CD4-positive, CD25-positive, alpha-beta regulatory T cell (primary cell): Measurements from ENCODE around the gene DAGLB. TPM values are rescaled to one million over a fixed set of nuclear protein-coding genes. Genes with fewer than 3 reads are reported as not detected.

Experiments used
- ATAC-seq, 2 donors: fragments of 150-1000 bp; cut with Tn5 transposase; one replicate each; pipeline ENCODE4 v1.10.0; 2021; ENCODE audit warnings: low read depth in 2 of 2, moderate number of reproducible peaks in 2 of 2, moderate library complexity in 1 of 2
- DNase-seq, 3 donors: peaks; one replicate each; pipeline versions ENCODE4 v3.0.0 to v3.0.0-alpha.2; 2012 to 2022; ENCODE audit warnings: mixed read lengths in 1 of 3
- H3K27ac ChIP-seq: one replicate; pipeline ENCODE4 v1.7.0; 2013; ENCODE audit warnings: mild to moderate bottlenecking, low read length; ENCODE audit not compliant: insufficient read depth, poor library complexity, severe bottlenecking
- H3K27me3 ChIP-seq: one replicate; pipeline ENCODE4 v1.7.0; 2013; ENCODE audit warnings: low read length; ENCODE audit not compliant: control insufficient read depth, insufficient read depth
- H3K36me3 ChIP-seq: one replicate; pipeline ENCODE4 v1.7.0; 2013; ENCODE audit warnings: mild to moderate bottlenecking, low read length, moderate library complexity; ENCODE audit not compliant: control insufficient read depth, insufficient read depth
- H3K4me1 ChIP-seq: 2 replicates; pipeline ENCODE4 v1.7.0; 2013; ENCODE audit warnings: mild to moderate bottlenecking, low read length; ENCODE audit not compliant: insufficient read depth, control insufficient read depth, poor library complexity, severe bottlenecking
- H3K4me3 ChIP-seq: one replicate; pipeline ENCODE4 v1.7.0; 2013; ENCODE audit warnings: low read depth, mild to moderate bottlenecking, low read length, moderate library complexity
- H3K9me3 ChIP-seq, 2 experiments: 1 replicate in 1 of 2; 2 replicates in 1 of 2; pipeline ENCODE4 v1.7.0; 2013; ENCODE audit warnings: low read length in 2 of 2, mild to moderate bottlenecking in 1 of 2, moderate library complexity in 1 of 2; ENCODE audit not compliant: control insufficient read depth in 2 of 2
- H3K27ac Mint-ChIP-seq, 3 donors: one replicate each; pipeline ENCODE4 v1.8.0; 2020 to 2022; ENCODE audit warnings: mild to moderate bottlenecking in 3 of 3, mixed read lengths in 3 of 3, moderate library complexity in 2 of 3
- H3K27me3 Mint-ChIP-seq: one replicate; pipeline ENCODE4 v1.8.0; 2022; ENCODE audit warnings: mild to moderate bottlenecking, mixed read lengths
- H3K36me3 Mint-ChIP-seq: one replicate; pipeline ENCODE4 v1.8.0; 2020; ENCODE audit warnings: mixed read lengths
- H3K4me1 Mint-ChIP-seq, 4 donors: one replicate each; pipeline ENCODE4 v1.8.0; 2020 to 2022; ENCODE audit warnings: mixed read lengths in 4 of 4, mild to moderate bottlenecking in 1 of 4
- H3K4me3 Mint-ChIP-seq, 4 donors: one replicate each; pipeline ENCODE4 v1.8.0; 2020 to 2022; ENCODE audit warnings: mild to moderate bottlenecking in 4 of 4, mixed read lengths in 4 of 4, moderate library complexity in 3 of 4
- H3K9me3 Mint-ChIP-seq, 7 donors: one replicate each; pipeline ENCODE4 v1.8.0; 2020 to 2022; ENCODE audit warnings: mixed read lengths in 7 of 7, mild to moderate bottlenecking in 3 of 7, moderate library complexity in 2 of 7
- polyA plus RNA-seq, 4 donors: library from polyadenylated mRNA; unstranded; fragments of 300-500 nt; fragmentation: Illumina TruSeq; gene quantifications; one replicate each; pipeline ENCODE4 v1.2.3, GENCODE V29; 2021
- total RNA-seq: library from RNA; stranded (reverse); gene quantifications from one replicate; pipeline ENCODE4 v1.2.3, GENCODE V29; 2022

Gene DAGLB
- total and polyA plus RNA-seq, 5 donors from 2014 or later, result 5.9 to 33.2 (median 12.0) TPM

DNA sequence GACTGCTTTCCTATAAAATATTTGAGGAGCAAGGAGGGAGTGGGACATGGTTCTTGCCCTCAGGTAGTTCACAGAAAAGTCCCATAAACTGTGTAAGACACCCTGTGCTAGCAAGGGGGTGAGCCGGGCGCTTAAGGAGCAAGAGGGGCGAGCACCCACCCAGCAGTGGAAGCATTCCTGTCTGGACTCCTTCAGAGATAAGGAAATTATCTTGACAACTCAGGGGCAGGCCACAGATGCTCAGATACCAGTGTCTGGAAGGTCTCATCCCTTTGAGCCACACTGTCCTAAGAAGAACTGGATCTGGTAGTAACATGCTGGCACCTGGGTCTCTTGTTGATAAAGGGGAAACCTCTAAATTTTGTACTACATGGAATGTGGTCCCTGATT lies 54.1 kb downstream of the DAGLB start:
- DNase-seq, result no peak
- Mint-ChIP-seq H3K27me3 (no peaks in the 10 kb centered on the region), H3K27ac (peak overlapping the region; percentile 66 to 88 (median 81)), H3K4me3 (peak overlapping the region in 1 of 4 donors; percentile 36), H3K9me3 (no peaks in the 10 kb centered on the region), H3K36me3 (peaks cover 37% of the 10 kb centered on the region), H3K4me1 (peaks cover 21 to 62% (median 46%) of the 10 kb centered on the region in 4 donors)
- H3K4me3 ChIP-seq, result no peak overlapping the region
- peaks cover 57% of the 10 kb centered on the region for H3K36me3 ChIP-seq
- ATAC-seq, result no peak
- H3K27me3 ChIP-seq, result no peaks in the 10 kb centered on the region
- no peak overlapping the region for H3K27ac ChIP-seq
- H3K4me1 ChIP-seq, result peaks cover 6% of the 10 kb centered on the region
- no peaks in the 10 kb centered on the region for H3K9me3 ChIP-seq

DNA sequence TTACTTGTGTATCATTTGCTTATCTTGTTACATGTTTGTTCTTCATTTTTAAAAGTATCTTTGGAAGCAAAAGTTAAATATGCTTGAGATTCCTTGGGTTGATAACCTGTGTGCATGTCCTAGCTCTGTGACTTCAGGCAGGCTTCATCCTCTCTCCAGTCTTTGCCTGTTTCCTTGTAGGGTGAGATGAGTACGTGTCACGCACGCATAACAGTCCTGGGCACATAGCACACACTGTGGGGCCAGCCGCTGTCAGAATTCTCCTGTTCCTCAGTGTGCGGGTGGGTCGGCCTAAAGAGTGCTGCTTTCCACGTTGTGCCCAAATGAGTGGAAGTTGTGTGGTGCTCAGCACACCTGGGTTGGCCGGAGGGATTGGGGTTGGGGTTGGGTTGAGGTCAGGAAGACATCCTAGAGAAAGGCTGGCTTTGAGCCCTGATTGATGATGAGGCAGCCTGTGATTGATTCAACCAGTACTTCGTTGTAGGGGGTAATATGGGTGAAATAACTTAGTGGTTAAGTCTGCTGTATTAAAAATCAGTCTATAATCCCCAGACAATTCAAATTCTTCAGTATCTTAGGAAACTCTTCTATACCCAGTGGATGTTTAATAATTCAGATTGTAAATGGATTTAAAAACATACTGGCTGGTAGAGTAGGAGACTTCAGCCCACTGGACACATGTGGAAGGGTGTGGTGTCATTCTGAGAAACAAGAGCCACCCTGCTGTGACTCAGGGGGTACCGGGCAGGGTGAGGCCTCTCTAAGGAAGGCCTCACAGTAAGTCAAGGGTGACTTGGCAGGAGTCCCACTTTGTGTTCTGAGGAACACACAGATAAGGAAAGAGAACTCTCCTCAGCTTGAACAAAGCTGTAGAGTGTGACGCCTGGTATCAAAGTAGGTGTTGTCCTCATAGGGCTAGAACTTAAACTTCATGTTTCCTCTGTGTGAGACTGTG lies 54.8 kb downstream of the DAGLB start:
- peak in 1 of 3 donors; percentile 39 for DNase-seq
- H3K36me3 ChIP-seq, result peaks cover 57% of the 10 kb centered on the region
- peak overlapping the region; percentile 66 to 88 (median 81) for H3K27ac Mint-ChIP-seq
- no peaks in the 10 kb centered on the region for H3K9me3 ChIP-seq
- peak; percentile 58 to 63 for ATAC-seq
- H3K9me3 Mint-ChIP-seq, result no peaks in the 10 kb centered on the region
- H3K27me3 Mint-ChIP-seq, result no peaks in the 10 kb centered on the region
- peaks cover 14 to 58% (median 42%) of the 10 kb centered on the region in 4 donors for H3K4me1 Mint-ChIP-seq
- H3K27ac ChIP-seq, result no peak overlapping the region
- peaks cover 41% of the 10 kb centered on the region for H3K36me3 Mint-ChIP-seq
- H3K4me3 ChIP-seq, result no peak overlapping the region
- H3K4me3 Mint-ChIP-seq, result peak overlapping the region in 2 of 4 donors; percentile 9 to 36
- H3K27me3 ChIP-seq, result no peaks in the 10 kb centered on the region
- peaks cover 6% of the 10 kb centered on the region for H3K4me1 ChIP-seq

DNA sequence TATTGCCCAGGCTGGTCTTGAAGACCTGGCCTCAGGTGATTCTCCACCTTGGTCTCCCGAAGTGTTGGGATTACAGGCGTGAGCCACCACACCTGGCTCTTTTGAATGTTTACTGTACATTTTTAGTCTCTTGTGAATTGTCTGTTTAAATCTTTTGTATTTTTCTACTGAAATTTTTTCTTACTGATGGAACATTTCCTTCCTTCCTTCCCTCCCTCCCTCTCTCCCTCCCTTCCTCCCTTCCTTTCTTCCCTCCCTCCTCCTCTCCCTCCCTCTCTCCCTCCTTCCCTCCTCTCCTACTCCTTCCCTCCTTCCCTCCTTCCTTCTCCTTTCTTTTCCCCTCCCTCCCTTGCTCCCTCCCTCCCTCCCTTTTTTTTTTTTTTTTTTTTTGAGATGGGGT lies 58.0 kb downstream of the DAGLB start:
- H3K9me3 ChIP-seq, result no peaks in the 10 kb centered on the region
- Mint-ChIP-seq H3K4me1 (peaks cover 22 to 61% (median 49%) of the 10 kb centered on the region in 4 donors), H3K36me3 (peaks cover 40% of the 10 kb centered on the region), H3K27me3 (peaks cover 4% of the 10 kb centered on the region), H3K9me3 (no peaks in the 10 kb centered on the region), H3K27ac (peak overlapping the region in 1 of 3 donors; percentile 32), H3K4me3 (no peak overlapping the region)
- H3K27ac ChIP-seq, result no peak overlapping the region
- H3K4me1 ChIP-seq, result peaks cover 23% of the 10 kb centered on the region
- H3K36me3 ChIP-seq, result peaks cover 61% of the 10 kb centered on the region
- H3K4me3 ChIP-seq, result no peak overlapping the region
- no peak for DNase-seq
- H3K27me3 ChIP-seq, result no peaks in the 10 kb centered on the region
- no peak for ATAC-seq

DNA sequence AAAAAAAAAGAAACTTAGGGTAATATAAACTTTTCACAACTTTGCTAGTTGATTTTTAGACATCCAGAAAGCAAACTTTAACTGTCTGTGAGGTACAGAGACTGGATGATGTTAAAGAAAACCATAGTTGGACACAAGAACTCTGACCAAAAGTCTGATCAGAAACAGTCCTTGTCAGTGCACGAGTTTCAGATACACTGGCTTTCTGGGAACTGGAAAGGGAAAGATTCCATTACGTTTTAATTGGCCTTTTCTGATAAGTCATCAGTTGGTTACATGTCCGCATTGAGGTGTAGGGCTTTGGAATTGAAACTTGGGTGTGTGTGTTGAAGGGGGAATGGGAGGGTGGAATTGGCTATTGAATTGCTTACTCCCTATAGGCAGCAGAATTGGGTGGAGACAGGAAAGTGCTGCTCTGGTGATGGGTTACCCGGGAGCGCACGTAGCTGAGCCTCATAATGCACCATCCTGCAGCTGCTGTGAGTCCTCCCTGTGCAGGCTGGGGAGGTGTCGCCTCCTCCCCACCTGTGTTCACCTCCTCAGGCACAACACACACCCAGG lies 59.9 kb downstream of the DAGLB start:
- no peak overlapping the region for H3K27ac ChIP-seq
- ATAC-seq (no peak), DNase-seq (no peak)
- peak overlapping the region in 1 of 3 donors; percentile 92 for H3K27ac Mint-ChIP-seq
- H3K27me3 Mint-ChIP-seq, result peaks cover 4% of the 10 kb centered on the region
- no peak overlapping the region for H3K4me3 Mint-ChIP-seq
- peaks cover 26% of the 10 kb centered on the region for H3K36me3 Mint-ChIP-seq
- H3K4me1 Mint-ChIP-seq, result peaks cover 31 to 57% (median 47%) of the 10 kb centered on the region in 4 donors
- peaks cover 34% of the 10 kb centered on the region for H3K4me1 ChIP-seq
- H3K9me3 ChIP-seq, result no peaks in the 10 kb centered on the region
- H3K36me3 ChIP-seq, result peaks cover 45% of the 10 kb centered on the region
- no peaks in the 10 kb centered on the region for H3K9me3 Mint-ChIP-seq
- H3K27me3 ChIP-seq, result no peaks in the 10 kb centered on the region
- no peak overlapping the region for H3K4me3 ChIP-seq

GRCh38 chr7:6386779-6387178 lies 61.0 kb downstream of the DAGLB start:
- Mint-ChIP-seq H3K36me3 (peaks cover 19% of the 10 kb centered on the region), H3K27ac (peak overlapping the region; percentile 67 to 92 (median 79)), H3K9me3 (no peaks in the 10 kb centered on the region), H3K4me1 (peaks cover 34 to 59% (median 48%) of the 10 kb centered on the region in 4 donors), H3K4me3 (peak overlapping the region in 3 of 4 donors; percentile 25 to 29 (median 28)), H3K27me3 (peaks cover 4% of the 10 kb centered on the region)
- Histone ChIP-seq H3K36me3 (peaks cover 35% of the 10 kb centered on the region), H3K27ac (peak overlapping the region; percentile 55), H3K9me3 (no peaks in the 10 kb centered on the region), H3K4me1 (peaks cover 40% of the 10 kb centered on the region), H3K4me3 (no peak overlapping the region), H3K27me3 (no peaks in the 10 kb centered on the region)
- DNase-seq (peak in 1 of 3 donors; percentile 46), ATAC-seq (peak; percentile 53 to 57)

- Mint-ChIP-seq H3K27me3 (peaks cover 4% of the 10 kb centered on the region), H3K27ac (peak overlapping the region; percentile 78 to 92 (median 79)), H3K4me1 (peaks cover 36 to 62% (median 51%) of the 10 kb centered on the region in 4 donors), H3K4me3 (peak overlapping the region in 3 of 4 donors; percentile 6 to 80 (median 50)), H3K9me3 (no peaks in the 10 kb centered on the region), H3K36me3 (peaks cover 17% of the 10 kb centered on the region)
- Histone ChIP-seq H3K4me3 (peak overlapping the region; percentile 16), H3K36me3 (peaks cover 27% of the 10 kb centered on the region), H3K27me3 (no peaks in the 10 kb centered on the region), H3K4me1 (peaks cover 43% of the 10 kb centered on the region), H3K9me3 (no peaks in the 10 kb centered on the region), H3K27ac (peak overlapping the region; percentile 55)
- DNase-seq (no peak), ATAC-seq (no peak)
Measured at GRCh38 chr7:6385909-6386560, 61.7 kb downstream of the DAGLB start.

- H3K4me3 Mint-ChIP-seq, result peak overlapping the region in 3 of 4 donors; percentile 8 to 17 (median 14)
- H3K27me3 Mint-ChIP-seq, result peaks cover 4% of the 10 kb centered on the region
- H3K4me1 Mint-ChIP-seq, result peaks cover 40 to 67% (median 57%) of the 10 kb centered on the region in 4 donors
- peak overlapping the region; percentile 78 to 92 (median 79) for H3K27ac Mint-ChIP-seq
- DNase-seq (no peak), ATAC-seq (no peak)
- no peaks in the 10 kb centered on the region for H3K9me3 Mint-ChIP-seq
- H3K4me1 ChIP-seq, result peaks cover 44% of the 10 kb centered on the region
- no peaks in the 10 kb centered on the region for H3K9me3 ChIP-seq
- H3K4me3 ChIP-seq, result peak overlapping the region; percentile 16
- H3K36me3 Mint-ChIP-seq, result peaks cover 17% of the 10 kb centered on the region
- H3K27ac ChIP-seq, result peak overlapping the region; percentile 55
- no peaks in the 10 kb centered on the region for H3K27me3 ChIP-seq
- H3K36me3 ChIP-seq, result peaks cover 22% of the 10 kb centered on the region
Measured at GRCh38 chr7:6385110-6385781, 62.5 kb downstream of the DAGLB start.
